ENCODE measurements around the gene YTHDF1.
"Not testable (repeated sequence)": the region's sequence is repeated elsewhere in the genome, so short reads cannot be mapped to it uniquely, and the experiment has no call there.

The YTHDF1 gene

DNA sequence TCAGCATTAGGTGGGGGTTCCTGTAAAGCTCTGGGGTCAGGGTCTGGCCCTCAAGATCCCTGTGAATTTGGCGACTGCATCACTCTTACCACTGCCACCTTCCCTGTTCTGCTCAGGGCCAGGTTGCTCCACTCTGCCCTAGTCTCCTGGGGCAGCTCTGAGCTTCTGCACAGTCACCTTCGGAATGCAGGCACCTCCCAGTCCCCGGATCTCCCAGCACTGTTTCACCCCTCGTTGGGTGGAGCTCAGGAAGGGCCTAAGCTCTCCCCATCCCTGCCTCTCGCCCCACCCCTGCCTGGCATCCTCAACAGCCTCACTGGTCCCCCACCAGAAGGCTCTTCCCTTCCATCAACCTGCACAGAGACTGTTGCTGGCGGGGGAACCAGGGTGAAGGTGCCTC lies 46.2 kb downstream of the YTHDF1 start:
- DNase-seq (ENCODE audit: low spot score) = no peak

DNA sequence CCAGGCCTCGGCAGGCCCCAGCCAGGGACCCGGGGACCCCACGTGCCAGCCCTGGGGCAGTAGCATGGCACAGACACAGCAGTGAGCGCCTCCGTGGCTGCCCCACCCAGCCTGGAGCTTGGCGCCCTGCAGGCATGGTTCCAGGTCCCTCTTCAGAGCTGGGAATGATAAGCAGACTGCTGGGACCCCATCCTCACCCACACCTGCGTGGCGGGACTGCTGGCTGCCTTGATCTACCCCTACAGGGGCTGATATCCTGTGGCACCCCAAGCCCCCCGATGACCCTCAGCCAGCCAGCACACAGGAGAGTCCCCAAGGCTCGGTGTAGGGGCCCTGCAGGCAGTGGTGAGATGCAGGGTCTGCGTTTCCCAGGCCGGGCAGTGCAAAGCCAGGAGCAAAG lies 47.1 kb downstream of the YTHDF1 start:
- DNase-seq (ENCODE audit: low spot score) = no peak

DNA sequence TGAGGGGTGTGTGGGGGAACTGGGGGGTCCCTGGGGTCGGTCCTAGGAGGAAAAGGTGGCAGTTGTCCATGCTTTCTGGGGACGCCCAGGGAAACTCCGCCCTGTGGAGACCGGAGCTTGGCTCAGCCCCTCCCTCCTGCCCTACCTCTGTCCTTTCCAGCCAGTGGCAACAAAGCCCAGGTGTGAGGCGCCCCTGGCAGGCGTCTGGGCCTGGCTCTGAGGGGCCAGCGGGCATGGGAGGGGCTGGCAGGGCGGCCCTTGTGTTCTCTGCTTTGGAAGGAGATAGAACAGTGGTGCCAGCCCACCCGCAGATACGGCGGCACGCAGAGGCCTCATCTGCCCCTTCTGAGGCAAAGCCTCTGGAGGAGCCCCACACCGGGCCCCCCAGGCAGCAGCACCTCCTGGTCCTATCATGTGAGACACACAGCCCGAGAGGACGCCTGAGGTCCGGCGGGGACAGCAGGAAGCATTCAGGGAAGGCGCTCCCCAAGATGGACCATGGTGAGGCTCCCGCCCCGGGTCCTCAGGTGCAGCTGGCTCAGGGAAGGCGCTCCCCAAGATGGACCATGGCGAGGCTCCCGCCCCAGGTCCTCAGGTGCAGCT lies 47.9 kb downstream of the YTHDF1 start:
- no peak for DNase-seq (ENCODE audit: low spot score)

DNA sequence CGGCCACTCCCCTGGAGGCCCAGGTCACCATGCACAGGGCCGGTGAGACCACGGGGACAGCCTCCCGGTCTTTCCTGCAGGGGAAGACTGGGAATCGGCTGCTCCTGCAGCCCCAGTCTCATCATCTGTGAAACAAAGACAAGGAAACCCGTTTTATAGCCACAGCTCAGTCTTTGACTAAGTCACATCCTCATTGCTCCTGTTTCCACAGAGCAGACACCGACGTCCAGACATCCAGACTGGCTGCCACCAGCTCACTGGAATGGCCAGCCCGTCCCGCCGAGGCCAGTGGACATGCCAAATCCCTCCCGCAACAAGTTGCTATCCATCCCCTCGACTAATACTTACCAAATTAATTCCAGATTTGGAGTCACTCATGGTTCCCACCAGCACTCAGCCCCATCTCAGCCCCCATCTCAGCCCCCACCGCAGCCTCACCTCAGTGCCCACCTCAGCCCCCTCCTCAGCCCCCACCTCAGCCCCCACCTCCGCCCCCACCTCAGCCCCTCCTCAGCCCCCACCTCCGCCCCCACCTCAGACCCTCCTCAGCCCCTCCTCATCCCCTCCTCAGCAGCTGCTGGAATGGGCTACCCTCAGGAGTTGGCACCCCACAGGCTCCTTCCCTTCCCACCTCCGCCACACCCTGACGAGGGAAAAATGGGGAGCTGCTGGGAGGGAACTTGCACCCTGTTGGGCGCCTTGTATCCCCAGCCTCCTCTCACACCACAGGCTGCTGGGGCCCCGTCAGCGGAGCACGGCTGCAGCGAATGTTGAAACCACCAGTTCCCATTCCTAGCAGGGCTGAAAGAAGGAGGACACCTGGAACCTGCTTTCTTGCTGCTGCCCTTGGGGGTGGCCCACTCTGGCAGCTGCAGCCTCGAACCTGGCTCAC lies 48.7 kb downstream of the YTHDF1 start:
- DNase-seq (ENCODE audit: low spot score) = no peak

DNA sequence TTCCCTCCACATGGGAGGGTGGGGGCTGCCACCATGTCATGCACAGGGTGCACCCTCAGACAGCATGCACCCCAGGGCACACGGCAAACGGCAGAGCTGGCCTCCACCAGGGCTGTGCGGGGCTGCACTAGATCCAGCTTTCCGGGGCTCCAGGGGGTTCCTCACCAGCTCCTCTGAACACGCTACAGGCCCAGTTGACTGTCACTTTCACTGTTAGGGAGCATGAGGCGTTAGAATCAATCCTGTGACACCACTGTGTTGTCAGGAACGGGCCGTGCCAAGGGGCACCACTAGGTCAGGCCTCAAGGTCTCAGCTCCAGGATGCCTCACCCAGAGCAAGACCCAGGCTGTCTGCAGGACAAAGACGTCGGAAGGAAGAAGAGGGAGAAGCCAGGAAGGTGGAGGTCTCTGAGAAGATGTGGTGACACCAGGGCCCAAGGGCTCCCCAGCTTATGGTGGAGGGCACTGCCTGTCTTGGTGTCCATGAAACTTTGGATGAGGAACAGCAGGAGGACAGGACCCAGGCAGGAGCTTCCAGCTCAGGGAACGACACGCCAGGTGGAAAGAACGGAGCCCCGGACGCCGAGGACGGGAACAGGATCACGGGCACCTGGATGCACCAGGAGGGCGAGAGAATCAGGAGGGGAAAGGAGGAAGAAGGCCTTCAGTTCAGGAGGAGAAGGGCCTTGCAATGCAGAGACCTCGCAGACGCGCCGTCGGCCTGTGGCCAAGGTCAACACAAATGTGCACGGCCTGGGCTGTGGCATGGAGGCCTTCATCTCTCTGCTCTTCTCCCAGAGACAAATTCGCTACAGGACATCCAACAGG lies 49.5 kb downstream of the YTHDF1 start:
- DNase-seq (ENCODE audit: low spot score) = no peak

DNA sequence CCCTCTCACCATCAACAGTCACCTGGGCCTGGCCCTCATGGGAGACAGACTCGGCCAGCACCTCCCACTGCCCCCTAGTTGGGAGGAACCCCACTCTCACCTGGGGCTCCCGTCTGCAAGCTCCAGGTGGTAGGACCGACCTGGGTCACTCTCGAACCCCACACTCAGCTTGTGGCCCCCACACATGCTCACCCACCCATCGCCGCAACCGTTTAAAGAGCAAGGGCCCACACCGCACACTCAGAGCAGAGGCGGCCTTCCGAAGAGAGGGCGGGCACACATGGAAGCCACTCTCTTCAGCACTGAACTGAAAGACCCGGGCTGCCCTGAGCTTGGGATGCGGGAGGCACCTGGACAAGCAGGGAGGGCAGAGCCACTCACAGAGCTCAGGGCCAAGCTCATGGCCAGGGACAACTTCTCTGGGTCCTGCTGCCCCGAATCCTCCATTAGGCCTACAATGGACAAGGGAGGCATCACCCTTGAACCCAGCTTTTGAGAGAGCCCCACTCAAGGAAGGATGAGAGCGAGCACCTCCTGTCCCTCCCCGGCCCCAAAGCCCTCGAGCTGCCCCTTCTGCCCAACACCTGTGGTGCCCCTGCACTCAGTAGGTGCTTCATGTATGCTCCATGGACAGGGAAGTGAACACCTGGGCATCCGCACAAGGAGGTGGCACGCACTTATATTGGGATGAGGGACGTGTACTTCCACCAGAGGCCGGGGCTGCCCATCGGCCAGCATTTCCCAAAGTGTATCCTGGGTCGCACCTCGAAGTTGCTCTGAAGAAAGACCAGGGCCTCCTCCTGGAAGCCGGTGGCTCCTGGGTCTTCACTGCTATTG lies 50.4 kb downstream of the YTHDF1 start:
- no peak for DNase-seq (ENCODE audit: low spot score)

DNA sequence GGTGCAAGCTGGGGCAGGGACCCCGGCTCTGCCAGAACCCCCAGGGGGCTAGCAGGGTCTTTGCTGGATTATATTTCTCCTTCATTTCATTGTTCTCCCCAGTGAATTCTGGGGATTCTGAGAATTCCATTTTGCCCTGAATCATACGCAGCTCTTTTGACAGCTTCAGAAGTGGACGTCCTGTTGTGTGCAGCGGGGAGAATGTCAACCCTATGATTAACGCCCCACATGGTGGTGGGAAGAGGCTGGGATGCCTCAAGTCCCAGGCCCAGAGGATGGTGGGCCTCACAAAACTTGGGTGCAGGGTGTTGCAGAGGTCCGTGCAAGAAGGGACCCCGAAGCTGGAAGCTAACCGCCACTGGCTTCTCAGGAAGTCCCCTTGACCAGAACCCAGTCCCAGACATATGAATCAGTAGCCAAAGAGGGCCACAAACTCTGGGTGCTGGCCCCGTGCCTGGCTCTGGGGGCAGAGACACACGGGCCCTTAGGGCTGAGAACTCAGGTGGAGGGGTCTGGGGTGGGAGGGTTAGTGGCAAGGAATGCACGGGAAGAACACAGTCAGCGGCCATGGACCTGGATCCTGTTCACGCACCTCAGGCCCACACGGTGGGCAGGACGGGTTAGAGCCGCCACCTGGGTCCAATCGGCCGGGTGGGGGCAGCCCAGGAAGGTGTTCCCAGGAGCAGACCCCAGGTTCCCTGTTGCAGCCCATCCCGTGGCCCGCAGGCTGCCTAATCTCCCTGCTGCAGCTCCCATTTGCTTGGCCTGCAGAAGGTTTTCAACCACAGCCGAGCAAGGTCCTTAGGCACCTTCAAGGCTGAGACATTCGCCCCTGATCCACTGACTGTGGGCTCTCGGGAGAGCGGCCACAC lies 51.2 kb downstream of the YTHDF1 start:
- DNase-seq (ENCODE audit: low spot score) = no peak

DNA sequence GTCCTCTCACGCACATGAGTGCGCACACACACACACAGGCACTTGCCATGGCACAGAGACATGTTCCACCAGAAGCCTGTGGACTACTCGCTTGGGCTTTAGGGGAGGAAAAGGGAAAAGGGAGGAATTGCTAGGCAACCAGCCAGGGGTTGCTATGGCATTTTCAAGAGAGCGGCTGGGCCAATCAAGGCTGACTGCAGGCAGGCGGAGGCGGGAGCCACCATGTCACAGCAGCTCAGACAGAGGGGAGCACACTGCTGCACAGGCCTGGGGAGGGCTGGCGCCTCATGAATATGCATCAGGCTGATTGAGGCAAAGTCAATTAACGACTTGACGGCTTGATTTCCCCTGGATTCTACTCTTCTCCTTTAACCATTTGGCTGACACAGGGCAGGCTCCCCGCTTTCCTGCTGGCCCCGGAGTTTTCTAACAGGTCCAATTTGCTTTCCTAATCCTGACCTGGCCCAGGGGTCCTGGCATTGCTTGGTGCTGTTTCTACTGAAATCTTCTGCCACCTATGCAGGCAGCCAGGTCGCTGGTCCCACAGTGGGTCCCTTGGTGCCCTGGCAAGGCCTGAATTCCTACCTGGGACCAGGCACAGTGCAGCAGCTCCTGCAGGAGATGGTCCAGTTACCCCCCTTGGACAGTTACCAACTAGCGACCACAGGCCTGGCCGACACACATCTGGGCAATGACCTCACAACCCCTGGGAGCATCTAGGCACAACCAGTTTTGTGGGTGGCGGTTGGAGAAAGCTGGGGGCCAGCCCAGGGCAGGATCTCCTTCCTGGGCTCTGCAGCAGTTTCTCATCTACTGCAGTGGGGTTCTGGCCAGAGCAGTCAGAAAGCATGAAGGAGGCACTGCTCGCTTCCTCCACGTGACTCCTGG lies 52.1 kb downstream of the YTHDF1 start:
- no peak for DNase-seq (ENCODE audit: low spot score)

DNA sequence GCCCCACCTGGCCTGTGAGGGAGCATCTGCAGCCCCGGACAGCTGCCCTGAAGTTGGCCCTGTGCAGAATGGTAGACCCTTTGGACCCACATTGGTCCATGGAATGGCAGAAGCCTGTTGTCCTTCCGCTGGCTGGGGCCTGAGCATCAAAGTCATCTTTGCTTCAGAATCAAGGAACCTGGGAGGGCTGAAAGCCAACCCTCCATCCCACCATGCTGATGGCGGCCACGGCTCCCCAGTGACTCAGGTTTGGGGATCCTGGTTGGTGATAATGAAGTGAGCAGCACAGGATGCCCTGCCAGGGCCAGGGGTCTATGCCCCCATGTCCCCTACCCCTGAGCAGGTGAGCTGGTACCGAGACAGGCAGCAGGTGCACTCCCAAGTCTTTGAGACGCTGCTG lies 52.8 kb downstream of the YTHDF1 start:
- DNase-seq (ENCODE audit: low spot score) = no peak

DNA sequence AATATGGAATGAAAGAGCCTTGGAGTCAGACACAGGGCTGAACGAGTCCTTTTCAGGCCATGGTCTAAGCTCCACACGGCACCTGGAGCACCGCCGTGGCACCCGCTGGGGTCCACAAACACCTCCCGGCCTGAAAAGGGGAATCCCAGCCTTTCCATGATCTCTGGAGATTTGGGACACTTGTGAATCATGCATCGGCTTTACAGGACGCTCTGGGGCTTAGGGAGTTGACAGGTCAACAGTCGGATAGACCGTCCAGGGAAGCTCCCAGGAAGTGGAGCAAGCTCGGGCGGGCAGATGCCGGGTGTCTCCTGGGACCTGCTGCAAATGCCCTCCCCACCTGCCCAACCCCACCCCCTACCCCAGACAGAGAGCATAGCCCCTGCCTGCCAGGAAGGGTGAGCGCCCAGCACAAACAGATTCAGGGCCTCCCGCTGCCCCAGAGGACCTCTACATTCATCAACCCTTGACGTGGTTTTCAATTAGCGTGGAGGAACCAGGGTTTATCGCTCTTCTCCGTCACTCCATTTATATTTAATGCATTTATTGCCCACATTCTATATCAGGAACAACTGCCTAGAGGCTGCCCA lies 53.6 kb downstream of the YTHDF1 start:
- no peak for DNase-seq (ENCODE audit: low spot score)

DNA sequence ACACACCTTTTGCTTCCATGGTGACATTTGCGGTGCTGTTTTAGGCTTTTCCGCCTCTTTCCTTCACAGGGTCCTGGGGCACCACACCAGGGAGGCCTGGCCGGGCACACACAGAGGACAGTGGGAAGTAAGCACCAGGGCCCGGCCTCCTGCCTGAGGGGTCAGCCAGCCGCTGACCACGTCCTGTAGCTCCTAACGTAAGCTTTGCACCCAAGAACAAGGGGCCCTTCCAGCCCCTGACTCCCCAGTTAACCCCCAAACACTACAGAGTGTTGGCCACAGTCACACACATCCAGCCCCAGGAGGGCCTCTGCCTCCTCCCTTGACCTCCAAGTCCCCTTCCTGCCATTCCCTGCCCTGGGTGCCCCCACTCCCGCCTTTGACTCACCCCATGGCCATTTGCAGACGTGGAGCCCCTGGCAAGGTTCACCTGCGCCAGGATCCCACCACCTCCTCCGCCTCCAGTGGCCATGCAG lies 54.7 kb downstream of the YTHDF1 start:
- DNase-seq (ENCODE audit: low spot score) = no peak

DNA sequence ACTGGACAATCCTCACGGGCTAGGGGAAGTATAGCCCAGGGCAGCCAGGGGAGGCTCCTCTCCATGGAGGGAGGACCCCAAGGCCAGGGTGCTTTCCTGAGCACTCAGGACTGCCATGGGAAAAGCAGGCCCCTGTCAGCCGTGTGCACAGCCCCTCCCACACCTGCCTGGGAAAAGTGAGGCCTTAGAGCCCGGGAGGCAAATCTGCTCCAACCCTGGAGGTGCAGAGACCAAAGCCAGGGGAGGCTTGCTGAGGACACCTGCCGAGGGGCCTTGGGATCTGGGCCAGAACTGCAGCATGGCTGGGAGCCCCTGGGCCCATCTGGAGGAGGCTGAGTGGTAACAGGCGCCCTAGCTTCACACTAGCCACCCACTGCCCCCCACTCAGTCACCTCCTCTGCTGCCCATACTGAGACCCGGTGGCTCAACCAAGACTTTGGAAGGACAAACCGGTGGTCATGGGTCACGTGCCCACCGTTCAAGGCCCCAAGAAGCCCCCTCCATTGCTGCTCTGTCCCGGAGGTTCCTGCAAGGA lies 55.2 kb downstream of the YTHDF1 start:
- no peak for DNase-seq (ENCODE audit: low spot score)

DNA sequence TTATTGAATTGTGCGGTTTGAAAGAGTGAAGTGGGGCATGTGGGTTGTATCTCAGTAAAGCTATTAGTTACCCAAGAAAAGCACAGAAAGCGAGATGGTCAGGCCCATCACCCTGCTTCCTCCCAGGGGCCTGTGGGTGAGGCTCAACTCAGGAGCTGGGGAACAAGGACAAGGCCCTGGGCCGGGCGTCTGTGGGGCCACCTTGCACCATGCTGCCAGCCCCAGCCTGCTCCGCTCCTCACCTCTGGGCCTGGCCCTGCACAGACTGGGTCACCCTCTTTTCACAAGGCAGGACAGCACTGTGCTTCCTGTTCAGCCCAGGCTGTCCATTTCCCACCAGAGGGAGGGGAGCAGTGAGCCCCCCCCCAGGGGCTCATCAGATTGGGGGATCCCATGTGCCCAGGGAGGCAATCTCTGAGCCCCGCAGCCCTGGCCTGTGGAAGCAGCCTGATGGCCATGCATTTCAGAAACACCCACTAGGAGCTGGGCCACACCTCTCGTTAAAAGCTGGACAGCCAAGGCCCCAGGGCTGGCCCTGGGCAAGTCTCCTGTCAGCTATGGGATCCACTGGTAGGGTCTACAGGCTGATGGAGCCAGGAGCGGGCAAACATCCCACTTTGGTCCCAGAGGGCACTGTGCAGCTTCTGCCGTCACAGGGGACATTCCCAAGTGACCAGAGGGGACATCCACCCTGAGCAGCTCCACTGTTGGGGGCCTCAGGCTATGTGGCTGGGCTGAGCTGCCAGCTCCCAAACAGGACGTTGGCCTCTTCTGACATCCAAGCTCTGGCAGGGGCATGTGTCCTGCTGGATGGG lies 55.9 kb downstream of the YTHDF1 start:
- no peak for DNase-seq (ENCODE audit: low spot score)

DNA sequence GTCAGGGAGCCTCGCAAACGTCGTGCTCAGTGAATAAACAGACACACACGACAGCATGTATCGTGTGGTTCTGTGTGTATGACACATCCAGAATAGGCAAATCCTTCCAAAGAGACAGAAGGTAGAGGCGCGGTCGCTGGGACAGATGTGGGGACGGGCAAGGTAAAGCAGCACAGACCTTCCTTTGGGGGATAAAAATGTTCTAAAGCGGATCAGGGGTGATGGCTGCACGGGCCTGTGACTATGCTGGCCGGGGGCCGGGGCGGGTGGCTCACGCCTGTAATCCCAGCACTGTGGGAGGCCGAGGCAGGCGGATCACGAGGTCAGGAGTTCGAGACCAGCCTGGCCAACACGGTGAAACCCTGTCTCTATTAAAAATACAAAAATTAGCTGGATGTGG lies 56.7 kb downstream of the YTHDF1 start:
- not testable (repeated sequence) for DNase-seq (ENCODE audit: low spot score)

DNA sequence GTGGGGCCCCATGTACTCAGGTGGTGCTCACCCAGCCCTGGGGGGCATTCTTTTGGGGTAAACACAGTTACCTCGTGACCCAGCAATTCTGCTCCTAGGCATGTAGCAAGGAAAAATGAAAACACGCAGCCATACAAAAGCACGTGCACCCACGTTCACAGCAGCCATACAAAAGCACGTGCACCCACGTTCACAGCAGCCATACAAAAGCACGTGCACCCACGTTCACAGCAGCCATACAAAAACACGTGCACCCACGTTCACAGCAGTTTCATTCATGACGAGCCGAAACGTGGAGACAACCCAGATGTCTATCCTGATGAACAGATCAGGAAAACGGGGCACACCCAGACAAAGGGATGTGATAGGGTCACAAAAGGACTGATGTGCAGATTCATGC lies 57.1 kb downstream of the YTHDF1 start:
- no peak for DNase-seq (ENCODE audit: low spot score)

DNA sequence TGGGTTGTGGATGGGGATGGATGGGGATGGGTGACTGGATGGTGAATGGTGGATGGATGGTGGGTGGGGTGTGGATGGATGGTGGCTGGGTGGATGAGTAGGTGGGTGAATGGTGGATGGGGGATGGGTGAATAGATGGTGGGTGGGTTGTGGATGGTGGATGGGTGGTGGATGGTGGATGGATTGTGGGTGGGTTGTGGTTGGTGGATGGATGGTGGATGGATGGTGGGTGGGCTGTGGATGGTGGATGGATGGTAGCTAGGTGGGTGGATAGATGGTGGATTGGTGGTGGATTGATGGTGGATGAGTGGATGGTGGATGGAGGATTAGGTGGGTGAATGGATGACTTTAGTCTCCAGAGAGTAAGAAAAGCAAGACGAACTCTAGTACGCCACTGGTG lies 57.6 kb downstream of the YTHDF1 start:
- no peak for DNase-seq (ENCODE audit: low spot score)

DNA sequence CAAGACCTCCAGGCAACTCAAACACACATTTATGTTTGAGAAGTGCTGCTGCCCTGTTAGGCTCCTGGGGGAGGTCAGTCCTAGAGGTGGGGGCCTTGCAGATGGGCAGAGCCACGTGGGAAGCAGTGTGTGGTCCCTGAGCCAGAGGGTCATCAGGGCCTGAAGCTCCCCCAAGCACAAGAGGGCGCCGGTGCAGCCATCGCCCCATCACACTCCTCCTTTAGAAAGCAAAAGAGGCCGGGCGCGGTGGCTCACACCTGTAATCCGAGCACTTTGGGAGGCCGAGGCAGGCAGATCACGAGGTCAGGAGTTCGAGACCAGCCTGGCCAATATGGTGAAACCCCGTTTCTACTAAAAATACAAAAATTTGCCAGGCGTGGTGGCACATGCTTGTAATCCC lies 58.5 kb downstream of the YTHDF1 start:
- not testable (repeated sequence) for DNase-seq (ENCODE audit: low spot score)

DNA sequence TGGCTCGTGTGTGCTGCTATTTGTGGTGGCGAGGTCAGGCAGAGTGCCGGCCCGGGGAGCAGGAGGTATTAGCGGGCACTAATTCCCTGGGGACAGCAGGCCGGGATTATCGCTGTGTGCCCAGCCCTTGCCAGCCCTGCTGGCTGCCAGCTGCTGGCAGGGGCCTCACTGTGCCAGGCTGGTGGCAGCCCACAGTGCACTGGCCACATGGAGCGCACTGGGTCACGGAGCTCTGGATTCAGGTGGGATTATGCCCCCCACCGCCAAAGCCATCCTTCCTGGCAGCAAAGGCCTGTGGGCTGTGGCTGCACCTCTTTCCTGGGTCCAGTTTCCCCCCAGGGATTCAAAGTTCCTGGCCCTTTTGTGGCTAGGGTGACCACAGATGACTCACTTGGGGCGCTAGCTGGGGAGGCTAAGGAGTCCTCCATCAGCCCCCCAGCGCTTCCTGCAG lies 59.7 kb downstream of the YTHDF1 start:
- no peak for DNase-seq (ENCODE audit: low spot score)
